ENCODE data around the gene GIGYF1.

Gene GIGYF1

DNA sequence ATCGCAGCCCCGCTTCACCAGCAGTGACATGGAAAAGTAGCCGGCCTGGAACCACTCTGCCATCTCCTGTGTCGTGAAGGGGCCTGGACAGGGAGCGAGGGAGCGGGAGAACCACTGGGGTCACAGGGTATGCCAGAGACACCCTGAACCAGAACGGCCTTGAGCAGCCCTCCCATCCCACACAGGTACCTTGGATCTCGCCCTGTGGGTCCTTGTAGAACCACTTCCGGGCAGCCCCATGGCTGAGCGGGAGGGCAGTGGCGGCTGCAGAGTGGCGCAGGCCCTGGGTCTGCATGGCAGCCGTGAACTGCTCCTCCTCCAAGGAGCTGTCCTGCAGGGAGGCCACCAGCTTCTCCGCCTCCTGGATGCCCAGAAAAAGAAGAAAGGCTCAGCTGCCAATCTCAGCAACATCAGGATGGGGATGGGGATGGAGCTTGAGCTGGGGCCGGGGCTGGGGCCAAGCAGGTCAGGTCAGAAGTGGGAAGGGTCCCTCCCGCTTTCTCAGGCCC lies 9.5 kb downstream of the GIGYF1 start:
- Histone ChIP-seq H3K4me3 (ENCODE audit: insufficient read depth, low read depth, low read length) (no peak overlapping the region), H3K27ac (ENCODE audit: insufficient read depth, low read depth, low read length, poor library complexity, severe bottlenecking) (no peak overlapping the region), H3K27me3 (ENCODE audit: control insufficient read depth, insufficient read depth, low read length, poor library complexity, severe bottlenecking) (no peaks in the 10 kb centered on the region), H3K9me3 (ENCODE audit: control insufficient read depth, low read length) (no peaks in the 10 kb centered on the region), H3K4me1 (ENCODE audit: control insufficient read depth, insufficient read depth, low read length) (peaks cover 8% of the 10 kb centered on the region), H3K36me3 (ENCODE audit: control insufficient read depth, insufficient read depth, low read length) (peaks cover 52% of the 10 kb centered on the region)
- WGBS, 2 experiments, result 90 to 95% methylated on average over 16 of the region's 16 CpGs

DNA sequence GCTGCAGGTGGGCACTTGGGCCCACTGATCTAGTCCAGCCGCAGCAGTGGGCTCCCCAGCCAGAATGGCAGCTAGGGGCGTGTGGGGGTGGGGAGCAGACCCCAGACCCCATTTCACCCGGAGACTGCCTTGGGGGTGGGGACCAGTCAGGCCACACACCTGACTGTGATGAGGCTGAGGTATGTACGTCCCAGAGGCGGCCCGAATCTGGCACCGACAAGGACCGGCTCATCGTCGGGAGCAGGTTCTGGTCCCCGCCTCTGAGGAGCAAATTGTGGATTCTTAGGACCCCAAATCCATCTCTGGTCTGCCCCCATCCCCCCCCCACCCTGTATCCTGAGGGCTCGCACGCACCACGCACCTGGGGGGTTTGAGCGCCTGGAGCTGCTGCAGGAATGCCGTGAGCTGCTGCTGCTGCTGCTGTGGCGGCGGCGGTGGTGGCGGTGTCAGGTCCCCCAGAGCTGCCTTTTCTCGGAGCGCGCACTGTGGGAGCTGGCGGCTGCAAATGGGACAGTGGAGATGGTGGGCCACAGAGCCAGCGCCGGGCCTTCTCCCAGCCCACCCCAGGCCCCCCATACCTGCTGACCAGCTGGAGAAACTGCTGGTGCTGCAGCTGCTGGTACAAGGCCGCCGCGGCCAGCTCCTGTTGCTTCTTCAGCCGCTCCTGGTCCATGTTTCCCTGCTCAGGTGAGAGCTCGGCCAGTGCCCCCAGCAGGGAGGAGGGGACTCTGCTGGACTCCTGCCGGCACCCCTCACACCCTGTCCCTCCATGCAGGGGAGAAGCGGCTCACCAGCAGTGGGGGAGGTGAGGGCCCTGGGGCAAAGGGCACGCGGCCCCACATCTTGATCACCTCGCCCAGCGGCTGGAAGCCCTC lies 10.2 kb downstream of the GIGYF1 start:
- Histone ChIP-seq H3K9me3 (ENCODE audit: control insufficient read depth, low read length) (no peaks in the 10 kb centered on the region), H3K27me3 (ENCODE audit: control insufficient read depth, insufficient read depth, low read length, poor library complexity, severe bottlenecking) (no peaks in the 10 kb centered on the region), H3K36me3 (ENCODE audit: control insufficient read depth, insufficient read depth, low read length) (peaks cover 51% of the 10 kb centered on the region), H3K4me3 (ENCODE audit: insufficient read depth, low read depth, low read length) (no peak overlapping the region), H3K27ac (ENCODE audit: insufficient read depth, low read depth, low read length, poor library complexity, severe bottlenecking) (no peak overlapping the region), H3K4me1 (ENCODE audit: control insufficient read depth, insufficient read depth, low read length) (peaks cover 14% of the 10 kb centered on the region)
- 96% methylated on average over 37 of the region's 37 CpGs for WGBS, 2 experiments

DNA sequence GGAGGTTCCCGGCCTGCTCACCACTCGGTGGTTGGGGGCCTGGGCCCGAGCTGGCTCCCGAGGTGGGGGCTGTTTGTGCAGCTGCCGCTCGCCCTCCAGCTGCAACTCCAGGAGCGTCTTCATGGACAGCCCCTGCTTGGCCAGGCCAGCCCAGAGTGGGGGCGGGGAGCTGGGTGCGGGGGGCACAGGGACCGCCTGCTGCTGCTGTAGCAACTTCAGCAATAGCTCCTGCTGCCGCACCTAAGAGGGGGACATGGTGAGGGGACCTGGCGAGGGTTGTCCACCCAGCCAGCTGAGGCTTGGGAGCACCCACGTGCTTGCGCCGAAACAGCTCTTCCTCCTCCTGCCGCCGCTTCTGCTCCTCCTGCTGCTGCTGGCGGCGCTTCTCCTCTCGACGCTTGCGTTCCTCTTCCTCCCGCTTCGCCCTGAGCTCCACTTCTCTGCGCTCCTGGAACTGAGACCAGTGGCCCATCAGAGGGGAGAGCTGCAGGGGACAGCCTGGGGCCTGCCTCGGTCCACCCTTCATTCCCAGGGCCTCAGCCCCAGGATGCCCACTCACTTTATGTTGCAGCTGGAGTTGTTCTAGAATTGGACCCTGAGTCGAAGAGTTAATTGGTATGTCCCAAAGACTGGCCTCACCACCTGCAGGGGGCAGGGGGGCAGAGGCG lies 10.9 kb downstream of the GIGYF1 start:
- Histone ChIP-seq H3K36me3 (ENCODE audit: control insufficient read depth, insufficient read depth, low read length) (peaks cover 56% of the 10 kb centered on the region), H3K27ac (ENCODE audit: insufficient read depth, low read depth, low read length, poor library complexity, severe bottlenecking) (no peak overlapping the region), H3K4me3 (ENCODE audit: insufficient read depth, low read depth, low read length) (no peak overlapping the region), H3K4me1 (ENCODE audit: control insufficient read depth, insufficient read depth, low read length) (peaks cover 14% of the 10 kb centered on the region), H3K27me3 (ENCODE audit: control insufficient read depth, insufficient read depth, low read length, poor library complexity, severe bottlenecking) (no peaks in the 10 kb centered on the region), H3K9me3 (ENCODE audit: control insufficient read depth, low read length) (no peaks in the 10 kb centered on the region)
- 94 to 95% methylated on average over 28 of the region's 28 CpGs for WGBS, 2 experiments

DNA sequence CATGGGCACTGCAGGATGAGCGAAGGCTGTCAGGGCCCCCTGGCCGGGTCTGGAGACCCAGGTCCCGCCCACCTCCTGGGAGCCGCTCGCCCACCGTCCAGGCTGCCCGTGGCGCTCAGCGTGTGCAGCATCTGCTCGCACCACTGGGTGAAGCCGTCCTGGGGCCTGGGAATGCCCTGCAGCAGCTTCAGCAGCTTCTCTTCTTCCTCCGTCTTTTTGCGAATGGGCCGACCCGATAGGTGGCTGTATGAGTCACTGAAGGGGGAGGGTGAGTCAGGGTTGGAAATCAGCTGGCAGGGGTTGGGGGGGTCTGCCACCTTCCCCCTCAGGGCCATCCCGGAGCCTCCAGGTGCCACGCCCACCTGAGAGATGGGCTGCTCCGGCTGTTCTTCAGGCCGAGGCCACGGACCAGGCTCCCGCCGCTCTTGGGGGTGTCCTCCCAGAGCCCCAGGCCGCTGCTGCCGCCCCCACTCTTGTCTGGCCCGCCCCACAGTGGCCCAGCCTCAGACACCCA lies 11.8 kb downstream of the GIGYF1 start:
- Histone ChIP-seq H3K4me3 (ENCODE audit: insufficient read depth, low read depth, low read length) (no peak overlapping the region), H3K27me3 (ENCODE audit: control insufficient read depth, insufficient read depth, low read length, poor library complexity, severe bottlenecking) (no peaks in the 10 kb centered on the region), H3K27ac (ENCODE audit: insufficient read depth, low read depth, low read length, poor library complexity, severe bottlenecking) (no peak overlapping the region), H3K4me1 (ENCODE audit: control insufficient read depth, insufficient read depth, low read length) (peaks cover 14% of the 10 kb centered on the region), H3K36me3 (ENCODE audit: control insufficient read depth, insufficient read depth, low read length) (peaks cover 56% of the 10 kb centered on the region), H3K9me3 (ENCODE audit: control insufficient read depth, low read length) (no peaks in the 10 kb centered on the region)
- WGBS, 2 experiments, result 91% methylated on average over 25 of the region's 25 CpGs

DNA sequence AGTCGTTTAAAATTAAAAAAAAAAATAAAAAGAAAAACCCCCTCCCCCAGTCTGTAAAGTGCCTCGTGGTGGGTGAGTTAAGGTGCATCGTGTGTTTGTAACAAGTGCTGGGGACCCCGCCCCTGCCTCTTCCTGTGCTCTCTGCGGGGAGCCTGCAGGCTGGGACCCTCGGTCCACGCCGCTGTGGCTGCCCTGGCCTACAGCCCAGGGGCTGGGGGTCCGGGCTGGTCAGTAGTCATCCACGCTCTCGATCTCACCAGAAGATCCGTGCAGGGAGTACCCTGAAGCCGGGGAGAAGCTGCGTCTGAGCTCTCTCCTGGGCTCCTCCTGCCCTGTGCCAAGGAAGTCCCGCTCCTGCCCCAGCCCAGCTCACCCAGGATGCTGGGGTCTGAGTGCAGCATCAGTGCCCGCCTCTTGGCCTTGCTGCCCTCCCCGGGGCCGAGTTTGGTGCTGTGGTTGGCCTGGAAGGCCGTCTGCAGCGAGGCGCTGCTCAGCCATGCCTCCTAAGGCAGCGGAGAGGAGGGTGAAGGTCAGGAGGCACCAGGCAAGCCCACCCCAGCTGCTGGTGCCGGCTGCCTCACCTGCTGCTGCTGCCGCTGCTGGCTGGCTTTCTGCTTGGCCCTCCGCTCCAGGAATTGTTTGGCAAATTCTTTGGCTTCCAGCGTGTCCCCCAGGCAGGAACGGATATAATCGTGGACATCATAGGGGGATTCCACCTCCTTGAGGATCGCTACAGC lies 12.4 kb downstream of the GIGYF1 start:
- Histone ChIP-seq H3K36me3 (ENCODE audit: control insufficient read depth, insufficient read depth, low read length) (peaks cover 52% of the 10 kb centered on the region), H3K9me3 (ENCODE audit: control insufficient read depth, low read length) (no peaks in the 10 kb centered on the region), H3K4me3 (ENCODE audit: insufficient read depth, low read depth, low read length) (no peak overlapping the region), H3K4me1 (ENCODE audit: control insufficient read depth, insufficient read depth, low read length) (peaks cover 14% of the 10 kb centered on the region), H3K27me3 (ENCODE audit: control insufficient read depth, insufficient read depth, low read length, poor library complexity, severe bottlenecking) (no peaks in the 10 kb centered on the region), H3K27ac (ENCODE audit: insufficient read depth, low read depth, low read length, poor library complexity, severe bottlenecking) (no peak overlapping the region)
- WGBS, 2 experiments, result 93 to 94% methylated on average over 28 of the region's 29 CpGs

DNA sequence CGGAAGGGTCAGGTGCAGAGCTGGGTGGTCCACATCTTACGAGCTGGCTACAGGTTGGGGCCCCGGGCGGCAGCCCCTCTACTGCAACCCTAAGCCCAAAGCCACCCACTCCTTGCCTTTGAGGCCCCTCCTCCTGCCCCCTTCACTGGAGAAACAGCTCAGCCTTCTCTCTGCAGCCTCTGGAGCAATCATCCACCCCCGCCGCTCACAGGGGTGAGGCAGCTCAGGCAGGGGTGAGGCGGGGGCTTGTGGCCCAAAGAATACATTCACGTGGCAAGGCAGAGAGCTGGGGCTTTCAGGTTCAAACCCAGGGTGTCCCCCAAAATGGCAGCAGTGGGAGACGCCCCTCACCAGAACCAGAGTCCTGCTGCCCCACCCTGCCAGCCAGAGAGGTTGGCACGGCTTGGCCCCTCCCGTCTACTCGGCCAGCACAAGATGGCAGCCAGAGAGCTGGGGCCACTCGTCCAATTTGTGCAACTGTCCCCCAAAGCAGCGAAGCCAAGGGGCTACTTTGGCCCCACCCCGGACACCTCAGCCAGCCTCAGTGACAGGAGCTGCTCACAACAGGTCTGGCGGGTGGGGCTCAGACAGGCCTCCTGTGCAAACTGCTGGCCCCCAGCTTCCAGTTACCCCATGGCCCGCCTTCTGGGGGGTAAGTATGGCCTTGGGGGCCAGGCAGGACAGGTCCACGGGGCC lies 13.3 kb downstream of the GIGYF1 start:
- Histone ChIP-seq H3K4me3 (ENCODE audit: insufficient read depth, low read depth, low read length) (no peak overlapping the region), H3K27me3 (ENCODE audit: control insufficient read depth, insufficient read depth, low read length, poor library complexity, severe bottlenecking) (no peaks in the 10 kb centered on the region), H3K9me3 (ENCODE audit: control insufficient read depth, low read length) (no peaks in the 10 kb centered on the region), H3K36me3 (ENCODE audit: control insufficient read depth, insufficient read depth, low read length) (peaks cover 46% of the 10 kb centered on the region), H3K27ac (ENCODE audit: insufficient read depth, low read depth, low read length, poor library complexity, severe bottlenecking) (no peak overlapping the region), H3K4me1 (ENCODE audit: control insufficient read depth, insufficient read depth, low read length) (peaks cover 14% of the 10 kb centered on the region)
- 92 to 93% methylated on average over 18 of the region's 18 CpGs for WGBS, 2 experiments

DNA sequence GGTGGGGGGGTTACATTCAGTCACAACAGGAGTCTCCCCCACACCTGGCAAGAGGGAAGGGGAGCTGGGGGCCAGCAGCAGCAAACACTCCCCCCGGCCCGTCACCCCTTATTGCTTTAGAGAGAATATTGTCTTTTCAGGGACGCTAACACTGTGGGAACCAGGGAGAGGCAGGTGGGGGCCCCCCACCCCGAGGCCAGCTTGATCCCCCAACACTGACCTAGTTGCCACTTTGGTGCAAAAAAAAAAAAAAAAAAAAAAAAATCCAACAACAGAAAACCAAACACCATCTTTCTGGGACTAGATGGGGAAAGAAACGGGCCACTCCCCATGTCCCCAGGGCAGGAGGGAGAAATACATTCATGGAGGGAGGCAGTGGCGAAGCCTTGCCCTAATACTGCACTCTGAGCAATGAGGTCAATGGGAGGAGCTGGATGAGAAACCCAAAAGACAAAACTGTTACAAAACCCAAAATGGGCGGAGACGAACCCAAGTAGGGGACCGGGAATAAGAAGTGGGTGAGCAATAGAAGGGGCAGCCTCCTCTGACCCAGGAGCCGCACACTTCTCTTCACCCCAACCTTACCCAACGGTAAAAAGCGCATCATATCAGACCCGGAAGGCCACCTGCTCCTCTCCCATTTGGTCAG lies 14.0 kb downstream of the GIGYF1 start:
- H3K9me3 ChIP-seq (ENCODE audit: control insufficient read depth, low read length), result no peaks in the 10 kb centered on the region
- H3K36me3 ChIP-seq (ENCODE audit: control insufficient read depth, insufficient read depth, low read length), result peaks cover 41% of the 10 kb centered on the region
- WGBS, 2 experiments, result 93 to 96% methylated on average over 13 of the region's 13 CpGs
- H3K4me3 ChIP-seq (ENCODE audit: insufficient read depth, low read depth, low read length), result no peak overlapping the region
- H3K4me1 ChIP-seq (ENCODE audit: control insufficient read depth, insufficient read depth, low read length), result peaks cover 14% of the 10 kb centered on the region
- H3K27ac ChIP-seq (ENCODE audit: insufficient read depth, low read depth, low read length, poor library complexity, severe bottlenecking), result no peak overlapping the region
- H3K27me3 ChIP-seq (ENCODE audit: control insufficient read depth, insufficient read depth, low read length, poor library complexity, severe bottlenecking), result no peaks in the 10 kb centered on the region

DNA sequence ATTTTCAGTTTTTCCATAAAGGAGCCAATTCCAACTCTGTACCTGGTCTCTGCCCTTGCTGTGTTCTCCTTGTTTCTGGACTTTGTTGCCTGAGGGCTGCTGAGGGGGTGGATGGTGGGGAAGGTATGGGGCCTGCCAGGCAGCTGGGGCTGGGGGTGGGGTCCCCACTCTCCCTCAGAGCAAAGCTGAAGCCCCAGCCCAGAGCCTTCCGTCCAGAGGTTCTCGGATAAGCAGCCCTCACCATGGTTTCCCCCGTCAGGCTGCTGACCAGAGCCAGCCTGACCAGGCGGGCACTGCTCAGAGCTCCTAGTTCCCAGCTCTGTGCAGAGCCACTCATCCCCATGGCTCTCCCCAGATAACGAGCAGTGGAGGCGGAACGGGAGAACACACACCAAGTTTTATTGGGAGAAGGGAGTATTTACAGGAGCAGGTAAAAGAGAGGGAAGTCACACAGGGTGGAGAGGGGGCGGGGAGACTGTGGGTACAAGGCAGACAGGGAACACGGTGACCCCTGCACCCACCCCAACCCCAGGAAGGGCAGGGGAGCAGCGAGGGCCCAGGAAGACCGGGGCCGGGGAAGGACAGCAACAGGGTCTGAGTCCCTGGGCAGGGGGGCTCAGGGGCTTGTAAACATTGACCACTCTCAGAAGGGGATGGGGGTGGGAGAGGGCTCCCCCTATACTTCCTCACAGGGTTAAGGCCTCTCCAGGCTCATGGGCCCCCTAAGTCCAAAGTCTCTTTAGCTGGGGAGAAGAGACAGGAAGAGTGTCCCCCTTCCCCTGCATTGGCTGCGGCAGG lies 14.7 kb downstream of the GIGYF1 start:
- no peak overlapping the region for H3K4me3 ChIP-seq (ENCODE audit: insufficient read depth, low read depth, low read length)
- H3K27me3 ChIP-seq (ENCODE audit: control insufficient read depth, insufficient read depth, low read length, poor library complexity, severe bottlenecking), result no peaks in the 10 kb centered on the region
- WGBS, 2 experiments, result 90 to 93% methylated on average over 13 of the region's 13 CpGs
- no peaks in the 10 kb centered on the region for H3K9me3 ChIP-seq (ENCODE audit: control insufficient read depth, low read length)
- peaks cover 14% of the 10 kb centered on the region for H3K4me1 ChIP-seq (ENCODE audit: control insufficient read depth, insufficient read depth, low read length)
- H3K36me3 ChIP-seq (ENCODE audit: control insufficient read depth, insufficient read depth, low read length), result peaks cover 36% of the 10 kb centered on the region
- H3K27ac ChIP-seq (ENCODE audit: insufficient read depth, low read depth, low read length, poor library complexity, severe bottlenecking), result peak overlapping the region; percentile 63
